Omental fat pad (tissue), 4 donors: ENCODE data around the gene PDZD2. TPM values are rescaled to one million over a fixed set of nuclear protein-coding genes. Genes with fewer than 3 reads are reported as not detected.

Source experiments
- ATAC-seq: fragments of 150-250 bp; one replicate; pipeline ENCODE4 v1.9.1; 2016; ENCODE audit warnings: mild to moderate bottlenecking, moderate library complexity; ENCODE audit not compliant: low FRiP score
- DNase-seq: peaks from one replicate; pipeline ENCODE4 v3.0.0-alpha.2; 2019; ENCODE audit warnings: low spot score
- total RNA-seq, 4 donors: library from RNA; depleted of rRNA; stranded (reverse); fragments of >200 nt; gene quantifications; one replicate each; pipeline ENCODE4 v1.1.0, GENCODE V29; 2016
- TF ChIP-seq, protein P1 (sequence below), 3 donors: fragments of 450-650 bp; IDR thresholded peaks; one replicate each; pipeline ENCODE4 v1.5.1; 2016 to 2017; ENCODE audit warnings: antibody characterized with exemption in 3 of 3, mild to moderate bottlenecking in 3 of 3, moderate library complexity in 2 of 3

Gene PDZD2
- total RNA-seq, 4 donors from 2014 or later, result 43.5 to 113 (median 55.7) TPM

DNA sequence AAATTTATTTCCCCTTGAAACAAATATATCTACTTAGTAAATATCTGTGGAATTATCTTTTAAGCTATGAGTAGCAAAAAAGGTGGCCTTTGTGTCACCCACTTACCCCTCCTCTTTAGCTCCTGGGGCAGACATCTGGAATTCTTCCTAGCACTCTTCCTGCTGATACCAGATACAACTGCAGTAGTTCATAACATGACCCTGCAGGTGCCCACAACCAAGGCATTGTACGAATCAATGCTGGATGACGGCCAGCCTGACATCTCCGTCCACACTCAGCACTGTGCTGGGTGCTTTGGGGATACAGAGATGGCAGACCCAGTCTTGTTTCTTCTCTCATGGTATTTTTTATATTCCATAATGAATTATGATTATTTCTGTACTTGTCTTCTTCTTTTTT, 382.8 kb downstream of the PDZD2 start:
- TF ChIP-seq, protein P1, sequence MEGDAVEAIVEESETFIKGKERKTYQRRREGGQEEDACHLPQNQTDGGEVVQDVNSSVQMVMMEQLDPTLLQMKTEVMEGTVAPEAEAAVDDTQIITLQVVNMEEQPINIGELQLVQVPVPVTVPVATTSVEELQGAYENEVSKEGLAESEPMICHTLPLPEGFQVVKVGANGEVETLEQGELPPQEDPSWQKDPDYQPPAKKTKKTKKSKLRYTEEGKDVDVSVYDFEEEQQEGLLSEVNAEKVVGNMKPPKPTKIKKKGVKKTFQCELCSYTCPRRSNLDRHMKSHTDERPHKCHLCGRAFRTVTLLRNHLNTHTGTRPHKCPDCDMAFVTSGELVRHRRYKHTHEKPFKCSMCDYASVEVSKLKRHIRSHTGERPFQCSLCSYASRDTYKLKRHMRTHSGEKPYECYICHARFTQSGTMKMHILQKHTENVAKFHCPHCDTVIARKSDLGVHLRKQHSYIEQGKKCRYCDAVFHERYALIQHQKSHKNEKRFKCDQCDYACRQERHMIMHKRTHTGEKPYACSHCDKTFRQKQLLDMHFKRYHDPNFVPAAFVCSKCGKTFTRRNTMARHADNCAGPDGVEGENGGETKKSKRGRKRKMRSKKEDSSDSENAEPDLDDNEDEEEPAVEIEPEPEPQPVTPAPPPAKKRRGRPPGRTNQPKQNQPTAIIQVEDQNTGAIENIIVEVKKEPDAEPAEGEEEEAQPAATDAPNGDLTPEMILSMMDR (IDR thresholded peaks at IDR 0.05), result no peak
- ATAC-seq, result no peak
- DNase-seq, result no peak

DNA sequence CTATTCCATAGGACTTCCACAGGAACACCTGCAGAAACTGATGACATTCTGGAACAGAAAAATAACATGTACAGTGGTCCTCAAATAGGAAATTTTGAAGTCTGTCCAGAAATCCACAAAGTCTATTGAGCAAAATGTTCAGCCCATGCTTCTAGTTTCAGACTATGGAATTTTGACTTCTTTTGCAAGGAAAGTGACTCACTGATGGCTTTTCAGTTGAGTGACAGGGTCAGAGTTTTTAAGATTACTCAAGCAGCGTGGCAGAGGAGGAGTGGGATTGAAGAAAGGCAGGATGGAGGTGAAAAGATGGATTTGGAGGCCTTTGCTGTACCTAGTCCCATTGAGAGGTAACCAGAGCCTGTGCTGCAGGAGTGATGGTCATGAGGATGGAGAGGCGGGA, 383.7 kb downstream of the PDZD2 start:
- ATAC-seq, result no peak
- DNase-seq, result no peak
- TF ChIP-seq, protein P1 (IDR thresholded peaks at IDR 0.05), result no peak

DNA sequence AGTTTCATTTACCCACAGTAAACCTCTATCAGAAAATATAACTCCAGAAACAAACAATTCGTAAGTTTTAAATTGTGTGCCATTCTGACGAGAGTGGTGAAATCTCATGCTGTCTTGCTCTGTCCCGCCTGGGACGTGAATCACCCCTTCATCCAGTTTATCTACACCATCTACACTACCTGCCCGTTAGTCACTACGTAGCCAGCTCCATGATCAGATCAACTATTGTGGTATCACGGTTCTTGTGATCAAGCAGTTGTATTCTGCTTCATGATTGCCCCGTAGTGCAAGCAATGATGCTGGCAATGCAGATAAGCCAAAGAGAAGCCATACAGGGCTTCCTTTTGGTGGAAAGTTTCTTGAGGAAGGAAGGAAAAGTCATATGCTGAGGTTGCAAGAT, 384.9 kb downstream of the PDZD2 start:
- TF ChIP-seq, protein P1 (IDR thresholded peaks at IDR 0.05), result no peak
- no peak for ATAC-seq
- DNase-seq, result no peak

DNA sequence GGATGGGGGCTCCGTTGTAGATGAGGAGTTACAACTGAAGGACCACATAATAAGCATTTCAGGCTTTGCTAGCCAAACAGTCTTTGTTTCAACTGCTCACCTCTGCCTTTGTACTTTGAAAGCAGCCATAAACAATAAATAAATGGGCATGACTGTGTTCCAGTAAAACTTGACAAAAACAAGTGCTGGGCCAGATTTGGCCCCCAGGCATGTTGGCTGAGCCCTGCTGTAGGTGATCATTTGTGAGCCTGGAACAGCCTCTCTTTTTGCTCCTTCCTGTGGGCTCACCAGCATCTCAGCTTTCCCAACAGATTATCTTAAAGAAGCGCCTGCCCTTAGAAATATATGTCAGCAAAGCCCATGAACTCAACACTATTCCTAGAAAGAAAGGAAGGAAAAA, 385.8 kb downstream of the PDZD2 start:
- TF ChIP-seq, protein P1 (IDR thresholded peaks at IDR 0.05), result no peak
- ATAC-seq (no peak), DNase-seq (no peak)

DNA sequence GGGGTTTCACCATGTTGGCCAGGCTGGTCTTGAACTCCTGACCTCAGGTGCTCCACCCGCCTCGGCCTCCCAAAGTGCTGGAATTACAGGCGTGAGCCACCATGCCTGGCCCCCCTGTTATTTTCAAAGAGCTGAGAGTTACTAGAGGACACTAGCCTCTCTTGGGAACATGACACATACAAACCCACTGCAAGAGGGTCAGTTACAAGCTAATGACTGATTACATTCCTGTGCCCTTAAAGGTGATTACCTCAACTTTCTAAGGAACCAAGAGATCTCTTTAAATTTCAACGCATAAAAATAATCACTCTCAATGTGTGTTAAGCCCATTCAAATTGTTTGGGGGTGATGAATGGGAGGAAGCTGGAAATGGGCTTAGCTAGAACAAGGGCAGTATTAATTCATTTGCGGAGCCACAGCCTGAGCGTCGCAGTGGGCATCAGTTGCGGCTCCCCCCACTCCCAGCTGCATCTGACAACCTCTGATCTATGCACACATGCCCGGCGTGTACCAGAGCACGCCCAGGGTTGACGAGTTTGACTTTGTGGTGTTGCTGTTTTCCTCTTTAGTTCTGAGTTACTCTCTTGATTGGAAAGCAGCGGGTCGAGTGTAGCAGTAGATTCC, 388.3 kb downstream of the PDZD2 start:
- DNase-seq, result no peak
- ATAC-seq, result no peak
- TF ChIP-seq, protein P1 (IDR thresholded peaks at IDR 0.05), result no peak

DNA sequence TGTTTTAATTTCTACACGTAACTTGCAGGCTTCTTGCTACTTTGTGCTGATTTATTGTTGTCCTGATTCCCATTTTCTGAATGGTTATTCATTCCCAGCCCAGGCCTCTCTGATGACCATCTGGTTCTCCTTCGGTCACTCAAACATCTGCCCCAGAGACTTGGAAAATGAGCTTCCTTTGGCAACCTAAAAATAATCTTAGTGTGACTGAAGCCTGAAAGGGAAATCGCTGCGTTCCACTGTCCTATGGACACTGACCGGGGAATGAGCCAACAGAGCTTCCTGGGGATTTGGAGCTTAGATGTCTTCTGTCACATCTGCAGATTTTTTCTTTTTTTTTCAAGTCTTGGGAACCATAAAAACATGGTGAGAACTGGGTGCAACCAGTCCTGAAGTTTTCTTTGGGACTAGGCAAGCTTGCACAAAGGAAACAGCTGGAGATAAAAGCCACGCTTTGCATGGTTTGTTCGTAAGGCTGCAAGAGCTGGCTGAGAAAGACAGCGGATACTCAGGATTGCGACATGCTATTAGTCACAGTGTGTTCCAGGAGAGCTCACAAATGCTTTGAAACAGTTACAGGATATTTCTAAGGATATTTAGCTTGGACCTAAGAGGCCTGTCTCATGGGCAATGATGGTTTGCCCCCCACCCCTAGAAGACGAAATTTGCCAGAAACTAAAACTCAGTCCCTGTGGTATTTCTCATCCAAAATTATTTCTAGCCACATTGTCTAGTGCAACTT, 389.0 kb downstream of the PDZD2 start:
- ATAC-seq (peak; percentile 86), DNase-seq (no peak)
- TF ChIP-seq, protein P1 (IDR thresholded peaks at IDR 0.05), result no peak

DNA sequence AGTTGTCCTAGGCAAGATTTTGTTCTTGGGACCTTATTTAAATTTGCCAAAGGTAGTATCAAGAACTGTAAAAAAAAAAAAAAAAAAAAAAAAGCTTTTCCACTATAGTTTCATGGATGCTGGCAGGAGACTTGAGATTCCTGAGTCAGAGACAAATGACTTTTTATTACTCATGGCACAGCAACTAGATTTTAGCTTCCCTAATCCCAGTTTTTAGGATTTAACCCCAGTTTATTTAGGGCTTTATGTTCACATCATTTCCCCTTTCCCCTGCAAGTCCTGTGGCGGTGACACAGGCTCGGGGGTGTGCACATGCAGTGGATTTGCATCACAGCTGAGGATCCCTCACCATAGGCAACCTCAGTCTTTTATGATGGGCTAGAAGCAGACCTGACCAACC, 390.3 kb downstream of the PDZD2 start:
- DNase-seq (no peak), ATAC-seq (no peak)
- TF ChIP-seq, protein P1 (IDR thresholded peaks at IDR 0.05), result no peak
